CD14-positive monocyte (primary cell): ENCODE data around the gene SALL3. TPM values are rescaled to one million over a fixed set of nuclear protein-coding genes. Genes with fewer than 3 reads are reported as not detected.

Experiments
- DNase-seq, 3 donors: peaks; one replicate each; pipeline ENCODE4 v3.0.0-alpha.2; 2011 to 2022
- H2AFZ ChIP-seq: 2 replicates; pipeline ENCODE4 v1.6.0; 2012; ENCODE audit warnings: mild to moderate bottlenecking, low read depth, low read length, inconsistent platforms; ENCODE audit not compliant: insufficient read depth, poor library complexity, severe bottlenecking
- H3K27ac ChIP-seq, 2 donors: 1 replicate in 1 of 2; 2 replicates in 1 of 2; pipeline ENCODE4 v1.5.1; 2012 to 2013; ENCODE audit warnings: low read length in 2 of 2, control low read depth in 1 of 2, inconsistent platforms in 1 of 2, low read depth in 1 of 2, mild to moderate bottlenecking in 1 of 2
- H3K27me3 ChIP-seq, 2 donors: one replicate each; pipeline versions ENCODE4 v1.6.0 to v1.6.1; 2011 to 2013; ENCODE audit warnings: low read length in 2 of 2; ENCODE audit not compliant: control insufficient read depth in 2 of 2, insufficient read depth in 2 of 2
- H3K36me3 ChIP-seq, 2 donors: replicated peaks in 1 of 2; 1 replicate in 1 of 2; 2 replicates in 1 of 2; pipeline versions ENCODE4 v1.5.1 to v1.6.1; 2012 to 2013; ENCODE audit warnings: low read length in 2 of 2, control low read depth in 1 of 2, inconsistent platforms in 1 of 2, mild to moderate bottlenecking in 1 of 2; ENCODE audit not compliant: insufficient read depth in 2 of 2, control insufficient read depth in 1 of 2
- H3K4me1 ChIP-seq, 2 donors: 1 replicate in 1 of 2; 2 replicates in 1 of 2; pipeline versions ENCODE4 v1.5.1 to v1.6.1; 2012 to 2013; ENCODE audit warnings: low read length in 2 of 2, control low read depth in 1 of 2, inconsistent platforms in 1 of 2, mild to moderate bottlenecking in 1 of 2, moderate library complexity in 1 of 2; ENCODE audit not compliant: insufficient read depth in 2 of 2, control insufficient read depth in 1 of 2
- H3K4me2 ChIP-seq: replicated peaks from 2 replicates; pipeline ENCODE3; 2012; ENCODE audit warnings: low read length, moderate library complexity, mild to moderate bottlenecking; ENCODE audit not compliant: poor library complexity, severe bottlenecking; ENCODE audit errors: extremely low read depth
- H3K4me3 ChIP-seq, 3 experiments: fragments of 200-600 bp in 1 of 3; sonication (generic) in 1 of 3; replicated peaks in 1 of 3; 1 replicate in 2 of 3; 2 replicates in 1 of 3; pipeline ENCODE4 v1.5.1; 2011 to 2013; ENCODE audit warnings: low read length in 3 of 3, mild to moderate bottlenecking in 3 of 3, control low read depth in 2 of 3, low read depth in 2 of 3, inconsistent platforms in 1 of 3, moderate library complexity in 1 of 3
- H3K79me2 ChIP-seq: 2 replicates; pipeline ENCODE4 v1.6.0; 2012; ENCODE audit warnings: mild to moderate bottlenecking, control low read depth, inconsistent platforms, low read length, moderate library complexity; ENCODE audit not compliant: insufficient read depth
- H3K9ac ChIP-seq: 2 replicates; pipeline ENCODE4 v1.6.0; 2017; ENCODE audit warnings: low read length, mild to moderate bottlenecking; ENCODE audit not compliant: insufficient read depth, poor library complexity, severe bottlenecking
- H3K9me3 ChIP-seq, 2 donors: replicated peaks in 1 of 2; 1 replicate in 1 of 2; 2 replicates in 1 of 2; pipeline versions ENCODE4 v1.5.1 to v1.6.1; 2012 to 2013; ENCODE audit warnings: low read length in 2 of 2, control low read depth in 1 of 2; ENCODE audit not compliant: control insufficient read depth in 1 of 2, insufficient read depth in 1 of 2
- H4K20me1 ChIP-seq: 2 replicates; pipeline ENCODE4 v1.6.0; 2012; ENCODE audit warnings: mild to moderate bottlenecking, low read length, control low read depth, moderate library complexity; ENCODE audit not compliant: insufficient read depth
- H3K27ac Mint-ChIP-seq, 7 donors: one replicate each; pipeline ENCODE4 v1.8.0; 2020; ENCODE audit warnings: mild to moderate bottlenecking in 7 of 7, mixed read lengths in 7 of 7, moderate library complexity in 6 of 7, inconsistent platforms in 2 of 7
- H3K27me3 Mint-ChIP-seq, 3 donors: one replicate each; pipeline ENCODE4 v1.8.0; 2021 to 2022; ENCODE audit warnings: low read depth in 3 of 3, mild to moderate bottlenecking in 3 of 3, mixed read lengths in 3 of 3, moderate library complexity in 3 of 3, inconsistent platforms in 1 of 3
- H3K36me3 Mint-ChIP-seq, 2 donors: one replicate each; pipeline ENCODE4 v1.8.0; 2020; ENCODE audit warnings: mixed read lengths in 2 of 2, inconsistent platforms in 1 of 2, mild to moderate bottlenecking in 1 of 2
- H3K4me1 Mint-ChIP-seq: one replicate; pipeline ENCODE4 v1.8.0; 2020; ENCODE audit warnings: mild to moderate bottlenecking, mixed read lengths
- H3K4me3 Mint-ChIP-seq, 2 donors: one replicate each; pipeline ENCODE4 v1.8.0; 2020; ENCODE audit warnings: mild to moderate bottlenecking in 2 of 2, mixed read lengths in 2 of 2, moderate library complexity in 1 of 2
- H3K9me3 Mint-ChIP-seq, 7 donors: one replicate each; pipeline ENCODE4 v1.8.0; 2020 to 2022; ENCODE audit warnings: mixed read lengths in 7 of 7, mild to moderate bottlenecking in 6 of 7, moderate library complexity in 6 of 7, inconsistent platforms in 2 of 7
- WGBS: methylation state at CpG from one replicate; pipeline ENCODE4 v1.1.5; 2013; ENCODE audit warnings: missing lambda C conversion rate; ENCODE audit not compliant: insufficient coverage; 5-methylcytosine and 5-hydroxymethylcytosine counted together
- intact Hi-C, 2 donors: fragments of 100-400 bp; cut with micrococcal nuclease; formaldehyde crosslinking; loops; one replicate each; pipeline versions ENCODE4 v1.15.0 to v1.15.1; 2023
- polyA plus RNA-seq, 3 donors: library from polyadenylated mRNA; depleted of rRNA in 1 of 3; unstranded in 2 of 3; stranded (reverse) in 1 of 3; fragments of 300-500 nt in 2 of 3; fragments of >200 nt in 1 of 3; fragmentation: Illumina TruSeq in 2 of 3; gene quantifications; 1 replicate in 2 of 3; 2 replicates in 1 of 3; pipeline ENCODE4 v1.2.3, GENCODE V29; 2012 to 2021
- TF ChIP-seq, protein P1 (sequence below): fragments of 200-600 bp; IDR thresholded peaks from one replicate; pipeline ENCODE4 v1.8.0; 2022; ENCODE audit warnings: antibody characterized with exemption, mild to moderate bottlenecking

SALL3 gene
- polyA plus RNA-seq, 3 donors, result not detected

DNA sequence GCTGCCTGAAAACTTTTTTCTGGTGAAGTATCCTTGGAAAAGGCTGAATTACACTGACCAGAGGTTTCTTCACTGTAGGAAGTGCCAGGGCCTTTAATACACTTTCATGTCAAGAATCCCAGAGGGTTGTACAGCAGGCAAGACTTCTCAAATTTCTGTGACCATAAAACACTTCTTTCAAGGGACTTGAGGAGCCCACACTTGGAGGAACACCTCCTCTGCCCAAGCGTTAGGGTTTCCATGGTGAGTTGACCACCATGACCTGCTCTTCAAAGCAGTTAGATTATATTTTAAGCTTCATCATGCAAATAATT is 12.9 kb upstream of the SALL3 start:
- H3K9ac ChIP-seq, result no peak overlapping the region
- Mint-ChIP-seq H3K4me1 (no peaks in the 10 kb centered on the region), H3K4me3 (no peak overlapping the region), H3K36me3 (no peaks in the 10 kb centered on the region), H3K27ac (no peak overlapping the region), H3K27me3 (peaks cover 11 to 19% (median 12%) of the 10 kb centered on the region in 3 donors), H3K9me3 (peaks cover 2 to 22% (median 17%) of the 10 kb centered on the region in 7 donors)
- no peaks in the 10 kb centered on the region for H3K79me2 ChIP-seq
- H3K4me2 ChIP-seq, result no peak overlapping the region
- TF ChIP-seq, protein P1, sequence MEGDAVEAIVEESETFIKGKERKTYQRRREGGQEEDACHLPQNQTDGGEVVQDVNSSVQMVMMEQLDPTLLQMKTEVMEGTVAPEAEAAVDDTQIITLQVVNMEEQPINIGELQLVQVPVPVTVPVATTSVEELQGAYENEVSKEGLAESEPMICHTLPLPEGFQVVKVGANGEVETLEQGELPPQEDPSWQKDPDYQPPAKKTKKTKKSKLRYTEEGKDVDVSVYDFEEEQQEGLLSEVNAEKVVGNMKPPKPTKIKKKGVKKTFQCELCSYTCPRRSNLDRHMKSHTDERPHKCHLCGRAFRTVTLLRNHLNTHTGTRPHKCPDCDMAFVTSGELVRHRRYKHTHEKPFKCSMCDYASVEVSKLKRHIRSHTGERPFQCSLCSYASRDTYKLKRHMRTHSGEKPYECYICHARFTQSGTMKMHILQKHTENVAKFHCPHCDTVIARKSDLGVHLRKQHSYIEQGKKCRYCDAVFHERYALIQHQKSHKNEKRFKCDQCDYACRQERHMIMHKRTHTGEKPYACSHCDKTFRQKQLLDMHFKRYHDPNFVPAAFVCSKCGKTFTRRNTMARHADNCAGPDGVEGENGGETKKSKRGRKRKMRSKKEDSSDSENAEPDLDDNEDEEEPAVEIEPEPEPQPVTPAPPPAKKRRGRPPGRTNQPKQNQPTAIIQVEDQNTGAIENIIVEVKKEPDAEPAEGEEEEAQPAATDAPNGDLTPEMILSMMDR, result no peak
- no peak overlapping the region for H2AFZ ChIP-seq
- no peak for DNase-seq
- no peak overlapping the region for H3K4me3 ChIP-seq
- peaks cover 0 to 6% of the 10 kb centered on the region in 2 donors for H3K27me3 ChIP-seq
- WGBS, result 71% methylated on average over 1 of the region's 1 CpG
- H3K27ac ChIP-seq, result no peak overlapping the region
- H3K4me1 ChIP-seq, result no peaks in the 10 kb centered on the region
- intact Hi-C loops, result no loop called here
- H4K20me1 ChIP-seq, result no peaks in the 10 kb centered on the region
- H3K36me3 ChIP-seq, result no peaks in the 10 kb centered on the region
- peaks cover 0 to 3% of the 10 kb centered on the region in 2 donors for H3K9me3 ChIP-seq

DNA sequence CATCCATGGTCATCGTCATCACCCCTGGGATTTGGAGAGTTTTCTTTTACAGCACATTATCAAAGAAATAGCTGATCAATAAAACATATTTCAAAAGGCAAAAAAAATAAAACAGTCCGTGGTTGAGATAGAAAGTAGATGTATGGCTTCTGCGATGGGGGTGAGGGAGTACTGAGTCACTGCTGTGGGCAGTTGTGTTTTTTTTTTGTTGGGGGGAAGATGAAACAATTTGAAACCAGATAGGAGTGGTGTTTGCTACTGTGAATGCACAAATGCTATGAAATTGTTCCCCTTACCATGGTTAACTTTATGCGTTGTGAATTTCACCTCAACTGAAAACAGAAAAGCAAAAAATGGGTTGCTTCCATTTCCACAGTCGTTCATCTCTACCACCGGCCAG is 11.9 kb upstream of the SALL3 start:
- no peak overlapping the region for H3K4me3 ChIP-seq
- no CpG with 5 or more reads among the region's 6 CpGs for WGBS
- H3K4me2 ChIP-seq, result no peak overlapping the region
- no peaks in the 10 kb centered on the region for H3K79me2 ChIP-seq
- Mint-ChIP-seq H3K27me3 (peaks cover 20 to 27% (median 21%) of the 10 kb centered on the region in 3 donors), H3K4me3 (no peak overlapping the region), H3K36me3 (no peaks in the 10 kb centered on the region), H3K4me1 (no peaks in the 10 kb centered on the region), H3K27ac (no peak overlapping the region), H3K9me3 (peaks cover under 1 to 16% (median 8%) of the 10 kb centered on the region in 7 donors)
- TF ChIP-seq, protein P1, result no peak
- peaks cover 0 to 15% of the 10 kb centered on the region in 2 donors for H3K27me3 ChIP-seq
- peaks cover 3% of the 10 kb centered on the region in 2 donors for H3K9me3 ChIP-seq
- H3K4me1 ChIP-seq, result no peaks in the 10 kb centered on the region
- no peak overlapping the region for H3K9ac ChIP-seq
- H3K36me3 ChIP-seq, result no peaks in the 10 kb centered on the region
- H3K27ac ChIP-seq, result no peak overlapping the region
- H2AFZ ChIP-seq, result no peak overlapping the region
- no peak for DNase-seq
- H4K20me1 ChIP-seq, result no peaks in the 10 kb centered on the region
- intact Hi-C loops, result no loop called here
